ENCODE results near the gene ITPA.

ITPA gene

GRCh38 chr20:3226864-3227263, 17.6 kb downstream of the ITPA start:
- peaks cover 37% of the 10 kb centered on the region for H3K36me3 Mint-ChIP-seq (ENCODE audit: low read depth)
- H3K27ac Mint-ChIP-seq, result peak overlapping the region; percentile 44
- no peaks in the 10 kb centered on the region for H3K27me3 Mint-ChIP-seq
- DNase-seq, result no peak
- no peaks in the 10 kb centered on the region for H3K9me3 Mint-ChIP-seq
- H3K4me3 Mint-ChIP-seq, result no peak overlapping the region
- peaks cover 19% of the 10 kb centered on the region for H3K4me1 Mint-ChIP-seq (ENCODE audit: low read depth)

- Mint-ChIP-seq H3K9me3 (no peaks in the 10 kb centered on the region), H3K36me3 (ENCODE audit: low read depth) (peaks cover 30% of the 10 kb centered on the region), H3K4me3 (no peak overlapping the region), H3K27me3 (no peaks in the 10 kb centered on the region), H3K27ac (no peak overlapping the region), H3K4me1 (ENCODE audit: low read depth) (peaks cover 17% of the 10 kb centered on the region)
- no peak for DNase-seq
Observed at GRCh38 chr20:3227506-3227905, 18.2 kb downstream of the ITPA start.

GRCh38 chr20:3227936-3228749, 18.8 kb downstream of the ITPA start:
- H3K4me1 Mint-ChIP-seq (ENCODE audit: low read depth), result peaks cover 11% of the 10 kb centered on the region
- H3K9me3 Mint-ChIP-seq, result no peaks in the 10 kb centered on the region
- DNase-seq, result no peak
- peaks cover 24% of the 10 kb centered on the region for H3K36me3 Mint-ChIP-seq (ENCODE audit: low read depth)
- no peak overlapping the region for H3K4me3 Mint-ChIP-seq
- no peaks in the 10 kb centered on the region for H3K27me3 Mint-ChIP-seq
- no peak overlapping the region for H3K27ac Mint-ChIP-seq

GRCh38 chr20:3228750-3229032, 19.4 kb downstream of the ITPA start:
- Mint-ChIP-seq H3K4me3 (no peak overlapping the region), H3K27ac (no peak overlapping the region), H3K27me3 (no peaks in the 10 kb centered on the region), H3K4me1 (ENCODE audit: low read depth) (peaks cover 5% of the 10 kb centered on the region), H3K36me3 (ENCODE audit: low read depth) (peaks cover 18% of the 10 kb centered on the region), H3K9me3 (no peaks in the 10 kb centered on the region)
- no peak for DNase-seq

GRCh38 chr20:3229158-3229557, 19.9 kb downstream of the ITPA start:
- H3K27me3 Mint-ChIP-seq, result no peaks in the 10 kb centered on the region
- H3K36me3 Mint-ChIP-seq (ENCODE audit: low read depth), result peaks cover 14% of the 10 kb centered on the region
- no peak for DNase-seq
- H3K4me1 Mint-ChIP-seq (ENCODE audit: low read depth), result peaks cover 1% of the 10 kb centered on the region
- H3K9me3 Mint-ChIP-seq, result no peaks in the 10 kb centered on the region
- H3K4me3 Mint-ChIP-seq, result no peak overlapping the region
- no peak overlapping the region for H3K27ac Mint-ChIP-seq

- peaks cover 11% of the 10 kb centered on the region for H3K36me3 Mint-ChIP-seq (ENCODE audit: low read depth)
- H3K4me3 Mint-ChIP-seq, result no peak overlapping the region
- no peak for DNase-seq
- no peaks in the 10 kb centered on the region for H3K9me3 Mint-ChIP-seq
- no peaks in the 10 kb centered on the region for H3K4me1 Mint-ChIP-seq (ENCODE audit: low read depth)
- H3K27me3 Mint-ChIP-seq, result no peaks in the 10 kb centered on the region
- no peak overlapping the region for H3K27ac Mint-ChIP-seq
Observed at GRCh38 chr20:3229798-3230197, 20.5 kb downstream of the ITPA start.

- no peak overlapping the region for H3K27ac Mint-ChIP-seq
- peaks cover 10% of the 10 kb centered on the region for H3K36me3 Mint-ChIP-seq (ENCODE audit: low read depth)
- peaks cover 10% of the 10 kb centered on the region for H3K27me3 Mint-ChIP-seq
- H3K4me3 Mint-ChIP-seq, result no peak overlapping the region
- no peaks in the 10 kb centered on the region for H3K9me3 Mint-ChIP-seq
- no peak for DNase-seq
- no peaks in the 10 kb centered on the region for H3K4me1 Mint-ChIP-seq (ENCODE audit: low read depth)
Observed at GRCh38 chr20:3231116-3231515, 21.8 kb downstream of the ITPA start.

GRCh38 chr20:3231889-3232588, 22.7 kb downstream of the ITPA start:
- no peak for DNase-seq
- peaks cover 20% of the 10 kb centered on the region for H3K27me3 Mint-ChIP-seq
- no peaks in the 10 kb centered on the region for H3K4me1 Mint-ChIP-seq (ENCODE audit: low read depth)
- H3K9me3 Mint-ChIP-seq, result no peaks in the 10 kb centered on the region
- no peak overlapping the region for H3K4me3 Mint-ChIP-seq
- H3K36me3 Mint-ChIP-seq (ENCODE audit: low read depth), result peaks cover 3% of the 10 kb centered on the region
- no peak overlapping the region for H3K27ac Mint-ChIP-seq

GRCh38 chr20:3233131-3233990, 24.1 kb downstream of the ITPA start:
- Mint-ChIP-seq H3K4me3 (no peak overlapping the region), H3K4me1 (ENCODE audit: low read depth) (peaks cover 4% of the 10 kb centered on the region), H3K27me3 (peaks cover 31% of the 10 kb centered on the region), H3K36me3 (ENCODE audit: low read depth) (no peaks in the 10 kb centered on the region), H3K9me3 (no peaks in the 10 kb centered on the region), H3K27ac (no peak overlapping the region)
- DNase-seq, result no peak

- H3K9me3 Mint-ChIP-seq, result no peaks in the 10 kb centered on the region
- H3K27me3 Mint-ChIP-seq, result peaks cover 34% of the 10 kb centered on the region
- peaks cover 5% of the 10 kb centered on the region for H3K4me1 Mint-ChIP-seq (ENCODE audit: low read depth)
- no peak overlapping the region for H3K27ac Mint-ChIP-seq
- DNase-seq, result no peak
- H3K4me3 Mint-ChIP-seq, result no peak overlapping the region
- H3K36me3 Mint-ChIP-seq (ENCODE audit: low read depth), result no peaks in the 10 kb centered on the region
Observed at GRCh38 chr20:3233991-3234498, 24.7 kb downstream of the ITPA start.

- H3K9me3 Mint-ChIP-seq, result no peaks in the 10 kb centered on the region
- no peak overlapping the region for H3K4me3 Mint-ChIP-seq
Observed at GRCh38 chr20:3235666-3236324, 26.5 kb downstream of the ITPA start.

GRCh38 chr20:3237011-3237957, 28.0 kb downstream of the ITPA start:
- peak overlapping the region; percentile 80 for H3K4me3 Mint-ChIP-seq
- H3K27ac Mint-ChIP-seq, result no peak overlapping the region
- peaks cover 60% of the 10 kb centered on the region for H3K27me3 Mint-ChIP-seq
- DNase-seq, result no peak
- H3K4me1 Mint-ChIP-seq (ENCODE audit: low read depth), result peaks cover 12% of the 10 kb centered on the region
- H3K36me3 Mint-ChIP-seq (ENCODE audit: low read depth), result no peaks in the 10 kb centered on the region
- no peaks in the 10 kb centered on the region for H3K9me3 Mint-ChIP-seq

More at GRCh38 chr20:3235666-3236324, 26.5 kb downstream of the ITPA start:
- Mint-ChIP-seq H3K27me3 (peaks cover 48% of the 10 kb centered on the region), H3K27ac (no peak overlapping the region), H3K36me3 (ENCODE audit: low read depth) (no peaks in the 10 kb centered on the region), H3K4me1 (ENCODE audit: low read depth) (peaks cover 12% of the 10 kb centered on the region)
- DNase-seq, result no peak

- peak overlapping the region; percentile 80 for H3K4me3 Mint-ChIP-seq
- H3K36me3 Mint-ChIP-seq (ENCODE audit: low read depth), result no peaks in the 10 kb centered on the region
- DNase-seq, result peak; percentile 49
- H3K27me3 Mint-ChIP-seq, result peaks cover 62% of the 10 kb centered on the region
- no peak overlapping the region for H3K27ac Mint-ChIP-seq
- H3K4me1 Mint-ChIP-seq (ENCODE audit: low read depth), result peaks cover 12% of the 10 kb centered on the region
- no peaks in the 10 kb centered on the region for H3K9me3 Mint-ChIP-seq
Observed at GRCh38 chr20:3237958-3238615, 28.8 kb downstream of the ITPA start.
